HG03460 (cell line): ENCODE results near the gene PINLYP.
"Not testable (repeated sequence)": the region's sequence is repeated elsewhere in the genome, so short reads cannot be mapped to it uniquely, and the experiment has no call there.

Source experiments
- ATAC-seq: cut with Tn5 transposase; IDR thresholded peaks from one replicate; pipeline ENCODE4 v1.9.1; 2021; ENCODE audit not compliant: unreplicated experiment

The PINLYP gene

GRCh38 chr19:43578787-43579186 is 3.2 kb downstream of the PINLYP start:
- no peak for ATAC-seq

GRCh38 chr19:43581467-43581866 is 5.9 kb downstream of the PINLYP start:
- no peak for ATAC-seq

GRCh38 chr19:43582495-43582894 is 6.9 kb downstream of the PINLYP start:
- no peak for ATAC-seq

- ATAC-seq: no peak
These were observed 8.9 kb downstream of the PINLYP start for GRCh38 chr19:43584484-43584883.

- no peak for ATAC-seq
These were observed 10.7 kb downstream of the PINLYP start for GRCh38 chr19:43586346-43586745.

GRCh38 chr19:43587029-43587428 is 11.4 kb downstream of the PINLYP start:
- ATAC-seq: not testable (repeated sequence)

GRCh38 chr19:43589277-43589676 is 13.7 kb downstream of the PINLYP start:
- ATAC-seq: no peak

- no peak for ATAC-seq
These were observed 14.1 kb downstream of the PINLYP start for GRCh38 chr19:43589678-43590077.

GRCh38 chr19:43591904-43592772 is 16.5 kb downstream of the PINLYP start:
- no peak for ATAC-seq

GRCh38 chr19:43592800-43593350 is 17.3 kb downstream of the PINLYP start:
- no peak for ATAC-seq

GRCh38 chr19:43594081-43594697 is 18.6 kb downstream of the PINLYP start:
- no peak for ATAC-seq

- ATAC-seq: no peak
These were observed 19.4 kb downstream of the PINLYP start for GRCh38 chr19:43594710-43595604.

GRCh38 chr19:43595605-43595998 is 20.0 kb downstream of the PINLYP start:
- ATAC-seq: peak; percentile 10

- ATAC-seq: peak; percentile 63
These were observed 20.6 kb downstream of the PINLYP start, which contains the start of the genes IRGQ and ZNF576 for GRCh38 chr19:43595999-43596841. IRGQ (minus strand) TSS chr19:43596134; CDS start chr19:43595338, 796 bp downstream. ZNF576 (plus strand) TSS chr19:43596595; CDS start chr19:43597109, 514 bp downstream.

GRCh38 chr19:43596842-43597461 is 21.4 kb downstream of the PINLYP start:
- ATAC-seq: no peak

GRCh38 chr19:43597876-43598275 is 22.3 kb downstream of the PINLYP start:
- no peak for ATAC-seq

GRCh38 chr19:43598445-43599240 is 23.0 kb downstream of the PINLYP start:
- ATAC-seq: no peak

- ATAC-seq: no peak
These were observed 24.2 kb downstream of the PINLYP start for GRCh38 chr19:43599635-43600295.
